Erythroblast (primary cell): ENCODE results near the gene ASB3.

ENCODE experiments used
- GATA1 ChIP-seq: IDR thresholded peaks from 2 replicates; pipeline ENCODE4 v1.6.1; 2011; ENCODE audit warnings: low read depth, mild to moderate bottlenecking, control low read depth, low read length, moderate library complexity
- POLR2A ChIP-seq: IDR thresholded peaks from 2 replicates; pipeline ENCODE4 v1.6.1; 2011; ENCODE audit warnings: mild to moderate bottlenecking, low read length

DNA sequence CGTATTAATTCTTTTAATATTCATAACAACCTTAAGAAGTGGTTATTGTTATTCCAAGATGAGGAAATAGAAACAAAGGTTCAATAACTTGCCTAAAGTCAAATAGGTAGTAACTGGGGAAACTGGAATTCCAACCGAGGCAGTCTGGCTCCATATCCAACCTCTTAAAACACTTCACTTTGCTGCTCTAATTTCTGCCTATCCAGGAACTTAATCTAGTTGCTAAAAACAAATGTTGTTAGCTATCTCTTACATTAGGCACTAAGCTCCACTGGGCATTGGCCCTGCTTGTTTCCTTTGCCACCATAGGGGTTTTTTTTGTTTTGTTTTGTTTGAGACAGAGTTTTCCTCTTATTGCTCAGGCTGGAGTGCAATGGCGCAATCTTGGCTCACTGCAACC is 24.8 kb upstream of the ASB3 start:
- TF ChIP-seq POLR2A (no peak), GATA1 (no peak)
